ENCODE measurements around the gene SURF2.

DNA sequence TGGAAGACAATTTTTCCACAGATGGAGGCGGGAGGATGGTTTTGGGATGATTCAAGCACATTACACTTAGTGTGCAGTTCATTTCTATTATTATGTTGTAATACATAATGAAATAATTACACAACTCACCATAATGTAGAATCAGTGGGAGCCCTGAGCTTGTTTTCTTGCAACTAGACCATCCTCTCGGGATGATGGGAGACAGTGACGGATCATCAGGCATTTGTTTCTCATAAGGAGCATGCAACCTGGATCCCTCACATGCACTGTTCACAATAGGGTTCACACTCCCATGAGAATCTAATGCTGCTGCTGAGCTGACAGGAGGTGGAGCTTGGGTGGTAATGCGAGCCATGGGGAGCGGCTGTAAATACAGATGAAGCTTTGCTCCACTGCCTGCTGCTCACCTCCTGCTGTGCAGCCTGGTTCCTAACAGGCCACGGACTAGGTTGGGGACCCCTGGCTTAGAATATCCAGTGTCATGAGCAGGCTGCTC, 21.4 kb downstream of the SURF2 start:
- TF ChIP-seq POLR2A (IDR thresholded peaks at IDR 0.05; ENCODE audit: low read depth, low read length) (no peak), POLR2AphosphoS5 (IDR thresholded peaks at IDR 0.05; ENCODE audit: low read depth, low read length) (no peak), TAF1 (IDR thresholded peaks at IDR 0.05; ENCODE audit: low read depth, low read length) (no peak), PAX5 (IDR thresholded peaks at IDR 0.05; ENCODE audit: insufficient read depth, low read length, severe bottlenecking) (no peak)
